Tibial nerve (tissue), 4 donors: ENCODE data around the gene COL4A5.

Experiments
- CTCF ChIP-seq, 5 experiments: fragments of 200-600 bp in 3 of 5; fragments of 450-650 bp in 2 of 5; sonication (generic) in 3 of 5; IDR thresholded peaks; one replicate each; pipeline ENCODE4 v1.5.1; 2016 to 2019; ENCODE audit warnings: antibody characterized with exemption in 5 of 5, mild to moderate bottlenecking in 3 of 5, moderate library complexity in 2 of 5
- EP300 ChIP-seq, 2 donors: sonication (generic); formaldehyde crosslinking; IDR thresholded peaks; one replicate each; pipeline ENCODE4 v1.6.1; 2017; ENCODE audit warnings: antibody characterized with exemption in 2 of 2, mild to moderate bottlenecking in 1 of 2
- POLR2A ChIP-seq, 2 donors: fragments of 450-650 bp; IDR thresholded peaks; one replicate each; pipeline ENCODE4 v1.6.1; 2017; ENCODE audit warnings: antibody characterized with exemption in 2 of 2, mild to moderate bottlenecking in 2 of 2, moderate library complexity in 2 of 2

GRCh38 chrX:108740299-108740774 lies 300.7 kb downstream of the COL4A5 start:
- TF ChIP-seq CTCF (IDR thresholded peaks at IDR 0.05): no peak
- no peak for TF ChIP-seq EP300 (IDR thresholded peaks at IDR 0.05)
- no peak for TF ChIP-seq POLR2A (IDR thresholded peaks at IDR 0.05)
